HG02943 (cell line): ENCODE measurements around the gene LGALS1.
"Not testable (repeated sequence)": the region's sequence is repeated elsewhere in the genome, so short reads cannot be mapped to it uniquely, and the experiment has no call there.

Experiments
- ATAC-seq: cut with Tn5 transposase; IDR thresholded peaks from one replicate; pipeline ENCODE4 v1.9.1; 2021; ENCODE audit warnings: mild to moderate bottlenecking, low read depth, moderate library complexity; ENCODE audit not compliant: unreplicated experiment

LGALS1 gene

DNA sequence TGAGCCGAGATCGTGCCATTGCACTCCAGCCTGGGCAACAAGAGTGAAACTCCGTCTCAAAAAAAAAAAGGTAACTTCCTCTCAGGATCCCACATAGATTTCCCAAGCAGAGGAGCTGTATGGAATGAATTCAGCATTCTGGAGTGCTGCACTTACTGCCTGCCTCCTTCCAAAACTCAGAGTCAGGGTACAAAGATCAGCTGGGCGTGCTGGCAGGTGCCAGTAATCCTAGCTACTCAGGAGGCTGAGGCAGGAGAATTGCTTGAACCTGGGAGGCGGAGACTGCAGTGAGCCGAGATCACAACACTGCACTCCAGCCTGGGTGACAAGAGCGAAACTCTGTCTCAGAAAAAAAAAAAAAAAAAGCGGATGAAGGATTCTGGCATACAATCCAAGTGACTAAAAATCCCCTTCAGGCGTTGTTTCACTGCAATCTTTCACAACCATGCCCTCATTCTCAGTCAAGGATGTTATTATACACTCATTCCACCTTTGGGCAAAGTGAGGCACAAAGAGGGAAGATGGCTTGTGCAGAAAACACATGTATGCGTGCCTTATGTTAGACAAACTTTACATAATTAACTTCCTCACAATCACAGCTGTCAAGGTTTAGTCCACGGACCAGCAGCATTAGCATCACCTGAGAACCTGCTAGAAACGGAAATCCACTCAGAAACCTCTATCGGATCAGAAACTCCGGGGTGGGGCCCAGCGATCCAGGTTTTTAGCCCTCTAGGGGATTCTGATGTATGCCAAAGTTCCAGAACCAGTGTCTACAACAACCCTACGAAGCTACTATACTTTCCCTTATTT is 9.6 kb downstream of the LGALS1 start:
- ATAC-seq, result no peak

DNA sequence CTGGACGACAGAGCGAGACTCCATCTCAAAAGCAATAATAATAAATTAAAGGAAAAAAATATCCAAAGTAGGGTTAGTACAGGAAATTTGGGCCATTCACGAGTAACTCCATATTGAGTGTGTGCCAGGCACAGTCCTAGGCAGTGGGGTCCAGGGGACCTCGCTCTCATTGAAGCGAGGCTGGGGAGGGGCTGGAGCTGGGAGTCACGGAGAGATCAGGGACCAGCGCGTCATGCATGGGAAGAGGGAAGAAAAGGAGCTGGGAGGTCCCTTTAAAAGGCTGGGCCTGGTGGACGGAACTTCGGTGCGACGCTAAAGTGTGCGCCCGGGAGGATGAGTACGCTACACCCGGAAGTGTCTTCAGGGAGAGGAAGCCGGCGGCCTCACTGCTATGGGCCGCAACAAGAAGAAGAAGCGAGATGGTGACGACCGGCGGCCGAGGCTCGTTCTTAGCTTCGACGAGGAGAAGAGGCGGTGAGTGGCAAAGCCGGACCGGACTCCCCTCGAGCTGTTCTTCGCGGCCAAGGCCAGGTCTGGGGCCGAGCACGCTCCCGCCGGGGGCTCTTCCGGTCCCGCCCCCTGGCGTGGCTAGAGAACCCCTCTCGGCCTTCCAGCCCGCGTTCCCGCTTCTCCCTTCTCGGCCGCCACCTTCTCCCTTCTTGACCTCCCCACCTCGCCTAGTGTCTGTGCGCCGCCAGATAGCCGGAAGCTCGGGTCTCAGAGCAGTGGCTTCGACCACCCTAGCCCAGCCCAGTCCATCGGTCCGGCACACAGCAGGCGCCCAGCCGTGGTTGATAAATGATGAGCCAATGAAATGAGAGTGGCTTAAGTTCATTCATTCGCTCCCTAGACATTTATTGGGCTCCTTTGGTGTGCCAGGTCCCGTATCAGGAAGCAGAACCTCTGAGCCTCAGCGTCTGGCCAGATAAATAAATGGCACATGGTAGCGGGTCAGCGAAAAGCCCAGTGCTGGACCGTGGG is 10.9 kb downstream of the LGALS1 start, which contains the start of gene NOL12:
Gene NOL12 (plus strand): TSS at position 342 of the 981 bp plus-strand sequence. CDS start 50 bp downstream, at position 392.
- ATAC-seq, result no peak

DNA sequence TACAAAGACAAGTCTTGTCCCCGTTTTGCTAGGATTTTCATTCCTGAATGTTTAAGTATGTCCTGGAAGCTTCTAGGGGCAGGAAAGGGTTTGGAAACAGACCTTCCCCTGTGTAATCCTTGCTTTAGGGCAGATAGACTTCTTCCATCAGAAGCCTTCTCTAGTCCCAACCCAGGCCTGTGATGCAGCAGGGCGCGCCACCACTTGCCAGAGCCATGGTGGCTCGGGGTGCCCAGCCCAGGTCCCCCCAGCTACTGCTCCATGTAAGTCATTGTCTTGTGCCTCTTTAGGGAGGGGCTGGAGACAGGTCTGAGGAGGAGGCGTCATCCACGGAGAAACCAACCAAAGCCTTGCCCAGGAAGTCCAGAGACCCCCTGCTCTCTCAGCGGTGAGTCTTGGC is 15.0 kb downstream of the LGALS1 start:
- no peak for ATAC-seq

- ATAC-seq, result no peak
Observed at GRCh38 chr22:37690901-37691504, 15.6 kb downstream of the LGALS1 start.

- no peak for ATAC-seq
Observed at GRCh38 chr22:37692627-37693285, 17.3 kb downstream of the LGALS1 start.

- ATAC-seq, result not testable (repeated sequence)
Observed at GRCh38 chr22:37694131-37694530, 18.7 kb downstream of the LGALS1 start.

GRCh38 chr22:37696260-37696656 is 20.8 kb downstream of the LGALS1 start:
- ATAC-seq, result not testable (repeated sequence)

GRCh38 chr22:37696657-37697537 is 21.5 kb downstream of the LGALS1 start, which contains the start of gene TRIOBP:
Gene TRIOBP (plus strand): TSS chr22:37697048. CDS start chr22:37701366, 4,318 bp downstream.
- peak; percentile 60 for ATAC-seq

GRCh38 chr22:37697538-37697835 is 22.1 kb downstream of the LGALS1 start:
- no peak for ATAC-seq

DNA sequence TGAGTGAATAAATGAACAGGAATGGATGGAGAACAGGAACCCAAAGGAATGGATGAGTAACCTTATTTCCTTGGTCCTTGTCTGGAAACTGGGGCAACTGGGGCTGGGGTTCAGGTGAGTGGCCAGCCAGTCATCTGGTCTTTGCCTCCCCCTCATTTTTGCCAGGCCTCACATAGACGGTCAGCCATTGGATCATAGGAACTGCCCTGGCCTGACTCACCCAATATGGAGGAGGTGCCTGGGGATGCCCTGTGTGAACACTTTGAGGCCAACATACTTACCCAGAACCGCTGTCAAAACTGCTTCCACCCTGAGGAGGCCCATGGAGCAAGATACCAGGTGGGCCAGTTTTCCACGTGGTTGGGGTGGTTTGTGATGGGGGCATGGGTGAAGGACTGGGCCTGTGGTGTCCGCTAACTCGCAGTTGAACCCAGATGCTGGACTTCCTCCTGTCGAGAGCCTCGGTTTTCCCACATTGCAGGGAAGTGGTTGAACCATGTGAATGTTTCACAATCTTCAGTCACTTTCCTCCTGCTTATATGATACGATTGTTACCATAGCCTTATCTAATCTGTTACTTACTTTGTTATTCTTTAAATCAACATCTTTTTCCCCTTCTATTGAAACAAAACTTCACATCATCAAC is 25.8 kb downstream of the LGALS1 start:
- no peak for ATAC-seq

DNA sequence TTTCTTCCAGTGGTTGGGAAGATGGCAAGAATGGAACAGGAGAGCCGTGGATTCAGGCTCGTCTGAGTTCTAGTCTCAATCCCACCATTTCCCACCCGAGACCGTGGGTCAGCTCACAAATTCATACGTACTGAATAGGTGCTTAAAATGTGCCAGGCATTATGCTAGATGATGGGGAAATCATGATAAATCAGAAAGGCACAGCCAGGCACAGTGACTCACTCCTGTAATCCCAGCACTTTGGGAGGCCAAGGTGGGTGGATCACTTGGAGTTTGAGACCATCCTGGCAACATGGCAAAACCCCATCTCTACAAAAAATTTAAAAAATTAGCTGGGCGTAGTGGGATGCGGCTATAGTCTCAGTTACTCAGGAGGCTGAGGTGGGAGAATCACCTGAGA is 28.5 kb downstream of the LGALS1 start:
- ATAC-seq, result no peak

- no peak for ATAC-seq
Observed at GRCh38 chr22:37704645-37705044, 29.2 kb downstream of the LGALS1 start.

DNA sequence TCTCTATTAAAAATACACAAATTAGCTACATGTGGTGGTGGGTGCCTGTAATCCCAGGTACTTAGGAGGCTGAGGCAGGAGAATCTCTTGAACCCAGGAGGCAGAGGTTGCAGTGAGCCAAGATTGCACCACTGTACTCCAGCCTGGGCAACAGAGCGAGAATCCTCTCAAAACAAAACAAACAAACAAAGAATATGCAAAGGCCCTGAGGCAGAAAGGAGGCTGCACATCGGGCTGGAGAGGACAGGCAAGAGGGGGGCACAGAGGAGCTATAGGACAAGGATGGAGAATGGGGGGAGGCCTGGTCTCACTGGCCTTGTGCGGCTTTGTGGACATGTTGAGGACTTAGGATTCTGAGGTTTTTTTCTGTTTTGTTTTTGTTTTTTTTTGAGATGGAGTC is 29.8 kb downstream of the LGALS1 start:
- no peak for ATAC-seq

DNA sequence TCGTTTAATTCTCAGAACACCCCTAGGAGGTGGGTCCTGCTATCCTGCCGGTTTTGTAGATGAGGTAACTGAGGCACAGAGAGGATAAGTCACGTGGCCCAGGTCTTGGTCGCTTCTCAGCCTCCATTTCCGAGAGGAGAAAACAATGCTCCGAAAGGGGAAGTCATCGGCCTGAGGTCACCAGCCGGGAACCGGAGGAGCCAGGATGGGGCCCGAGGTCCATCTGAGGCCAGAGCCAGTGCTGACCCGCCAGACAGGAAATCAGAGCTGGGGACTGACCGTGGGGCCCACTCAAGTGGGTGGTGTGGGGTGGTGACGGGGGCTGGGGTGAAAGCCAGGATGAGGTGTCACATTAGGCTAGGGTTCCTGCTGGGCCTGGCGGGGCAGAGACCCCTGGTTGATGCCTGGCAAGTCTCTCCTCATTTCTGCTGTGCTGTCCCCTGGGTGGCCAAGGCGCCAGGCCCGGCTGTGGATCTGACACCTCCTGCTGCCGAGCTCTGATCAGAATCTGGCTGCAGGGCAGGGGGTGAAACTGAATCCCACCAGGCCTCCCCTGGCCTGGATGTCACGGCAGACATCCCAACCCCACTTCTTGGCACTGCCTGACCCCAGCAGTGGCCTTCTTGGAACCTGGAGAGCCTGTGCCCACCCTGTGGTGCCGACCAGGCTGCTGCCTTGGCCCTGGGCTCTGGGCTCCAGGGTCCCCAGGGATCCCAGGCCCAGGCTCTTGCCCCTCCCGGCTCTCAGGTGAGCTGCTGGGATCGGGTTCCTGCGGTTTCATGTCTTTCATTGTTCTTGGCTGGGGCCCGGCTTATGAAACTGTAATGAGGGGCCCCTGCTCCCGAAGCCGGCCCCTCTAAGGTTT is 33.4 kb downstream of the LGALS1 start:
- no peak for ATAC-seq

DNA sequence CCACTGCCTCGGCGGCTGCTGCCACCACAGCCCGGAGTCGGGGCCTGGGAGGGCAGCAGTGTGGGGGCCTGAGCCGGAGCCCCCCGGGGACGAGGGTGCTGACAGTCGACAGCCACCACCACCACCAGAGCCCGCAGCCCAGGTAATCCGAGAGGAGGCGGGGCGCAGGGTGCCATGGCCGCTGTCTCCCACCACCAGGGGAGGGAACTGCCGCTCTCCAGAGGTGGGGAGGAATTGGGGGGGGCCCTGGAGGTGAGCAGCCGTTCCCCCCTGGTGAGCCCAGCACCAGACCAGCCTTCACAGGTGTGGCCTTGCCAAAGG is 34.0 kb downstream of the LGALS1 start:
- ATAC-seq, result no peak

GRCh38 chr22:37710675-37711074 is 35.2 kb downstream of the LGALS1 start:
- no peak for ATAC-seq

- ATAC-seq, result no peak
Observed at GRCh38 chr22:37711490-37711889, 36.1 kb downstream of the LGALS1 start.

- ATAC-seq, result no peak
Observed at GRCh38 chr22:37713761-37714160, 38.3 kb downstream of the LGALS1 start.
